SIG-M5 (cell line): ENCODE measurements around the gene IZUMO1.
"Not testable (repeated sequence)": the region's sequence is repeated elsewhere in the genome, so short reads cannot be mapped to it uniquely, and the experiment has no call there.

ENCODE experiments used
- DNase-seq: peaks from one replicate; lab custom pipeline; 2025; lab: John Stamatoyannopoulos, UW

The IZUMO1 gene

GRCh38 chr19:48737360-48737998, 9.2 kb downstream of the IZUMO1 start:
- DNase-seq = no peak

- DNase-seq = no peak
Measured at GRCh38 chr19:48735031-48735615, 11.6 kb downstream of the IZUMO1 start.

- DNase-seq = no peak
Measured at GRCh38 chr19:48734625-48735024, 12.1 kb downstream of the IZUMO1 start.

- no peak for DNase-seq
Measured at GRCh38 chr19:48731452-48731851, 15.3 kb downstream of the IZUMO1 start.

GRCh38 chr19:48728911-48729664, 17.6 kb downstream of the IZUMO1 start:
- DNase-seq = no peak

GRCh38 chr19:48726556-48726955, 20.2 kb downstream of the IZUMO1 start:
- peak; percentile 72 for DNase-seq

- peak; percentile 79 for DNase-seq
Measured at GRCh38 chr19:48724796-48725753, 21.6 kb downstream of the IZUMO1 start.

GRCh38 chr19:48722196-48722708, 24.5 kb downstream of the IZUMO1 start:
- no peak for DNase-seq

- DNase-seq = peak; percentile 68
Measured at GRCh38 chr19:48720613-48721296, 26.0 kb downstream of the IZUMO1 start.

GRCh38 chr19:48720251-48720612, 26.5 kb downstream of the IZUMO1 start:
- no peak for DNase-seq

GRCh38 chr19:48719263-48720171, 27.2 kb downstream of the IZUMO1 start, which contains the start of gene MAMSTR:
MAMSTR (minus strand) TSS chr19:48719725; CDS start chr19:48719031, 694 bp downstream.
- DNase-seq = no peak

- no peak for DNase-seq
Measured at GRCh38 chr19:48718711-48719231, 27.9 kb downstream of the IZUMO1 start.

- DNase-seq = not testable (repeated sequence)
Measured at GRCh38 chr19:48718106-48718505, 28.6 kb downstream of the IZUMO1 start.

GRCh38 chr19:48716562-48717291, 30.0 kb downstream of the IZUMO1 start:
- DNase-seq = no peak

GRCh38 chr19:48715681-48716171, 31.0 kb downstream of the IZUMO1 start:
- DNase-seq = no peak

GRCh38 chr19:48714759-48715675, 31.7 kb downstream of the IZUMO1 start:
- no peak for DNase-seq

GRCh38 chr19:48713864-48714755, 32.6 kb downstream of the IZUMO1 start:
- DNase-seq = peak; percentile 98
